ENCODE results near the gene CNTN6.

The CNTN6 gene

GRCh38 chr3:1394188-1394587, 301.4 kb downstream of the CNTN6 start (continued):
- TF ChIP-seq ZNF488 (tag by site-specific recombination; IDR thresholded peaks at IDR 0.05) (no peak), WT1 (tag by site-specific recombination; IDR thresholded peaks at IDR 0.05) (no peak), MYNN (tag by site-specific recombination; IDR thresholded peaks at IDR 0.05; ENCODE audit: borderline replicate concordance) (no peak), ZNF660 (tag by site-specific recombination; IDR thresholded peaks at IDR 0.05) (no peak), ZBTB6 (tag by site-specific recombination; IDR thresholded peaks at IDR 0.05) (no peak), ZIC2 (tag by site-specific recombination; IDR thresholded peaks at IDR 0.05) (no peak), GFI1B (tag by site-specific recombination; IDR thresholded peaks at IDR 0.05) (no peak), ZNF747 (tag by site-specific recombination; IDR thresholded peaks at IDR 0.05) (no peak), ZNF362 (tag by site-specific recombination; IDR thresholded peaks at IDR 0.05) (no peak)

GRCh38 chr3:1400571-1400970, 307.7 kb downstream of the CNTN6 start:
- H3K9me3 ChIP-seq (ENCODE audit: control insufficient read depth, insufficient read depth, low read depth, low read length), result no peaks in the 10 kb centered on the region
- H3K27ac ChIP-seq (ENCODE audit: extremely low read depth, low read depth, low read length), result no peak overlapping the region
- no peaks in the 10 kb centered on the region for H3K4me1 ChIP-seq (ENCODE audit: control insufficient read depth, insufficient read depth, low read length)
- no peaks in the 10 kb centered on the region for H3K36me3 ChIP-seq (ENCODE audit: control insufficient read depth in 2 of 2, insufficient read depth in 1 of 2, low read length in 2 of 2)
- TF ChIP-seq ZNF76 (tag by site-specific recombination; IDR thresholded peaks at IDR 0.05; ENCODE audit: borderline replicate concordance, low read depth) (no peak), MZF1 (tag by site-specific recombination; IDR thresholded peaks at IDR 0.05; ENCODE audit: borderline replicate concordance) (no peak), ZNF391 (tag by site-specific recombination; IDR thresholded peaks at IDR 0.05; ENCODE audit: borderline replicate concordance, low read depth) (no peak), ZNF660 (tag by site-specific recombination; IDR thresholded peaks at IDR 0.05) (no peak), PBX3 (CRISPR knock-in tag; IDR thresholded peaks at IDR 0.05) (no peak), ZNF433 (tag by site-specific recombination; IDR thresholded peaks at IDR 0.05; ENCODE audit: low read depth) (no peak), KLF9 (tag by site-specific recombination; IDR thresholded peaks at IDR 0.05; ENCODE audit: low read depth) (no peak), ZNF626 (tag by site-specific recombination; IDR thresholded peaks at IDR 0.05) (no peak), ZNF37A (tag by site-specific recombination; IDR thresholded peaks at IDR 0.05) (no peak), ZNF23 (tag by site-specific recombination; IDR thresholded peaks at IDR 0.05; ENCODE audit: borderline replicate concordance) (no peak), ZNF248 (tag by site-specific recombination; IDR thresholded peaks at IDR 0.05) (no peak), ZNF777 (tag by site-specific recombination; IDR thresholded peaks at IDR 0.05; ENCODE audit: borderline replicate concordance) (no peak), ZNF521 (tag by site-specific recombination; IDR thresholded peaks at IDR 0.05) (no peak), CTCF (tag by site-specific recombination; IDR thresholded peaks at IDR 0.05) (no peak), ZNF449 (tag by site-specific recombination; IDR thresholded peaks at IDR 0.05) (no peak), ZNF19 (tag by site-specific recombination; IDR thresholded peaks at IDR 0.05; ENCODE audit: low read depth) (no peak)
- ChIA-PET CTCF (interaction anchor here (0.7 to 0.8 kb wide), 2 partner anchors 125 to 216 kb away, joined by 3 read pairs; no protein-coding TSS in a partner anchor), POLR2A (no interaction called here)
- no peak overlapping the region for H3K4me3 ChIP-seq (ENCODE audit: low read depth, low read length)

Measured in HEK293 (cell line).